ENCODE results near the gene ADH6. TPM values are rescaled to one million over a fixed set of nuclear protein-coding genes. Genes with fewer than 3 reads are reported as not detected.

ADH6 gene
- total and polyA plus RNA-seq, 2 of the 13 experiments (the other 11 are each of a cell fraction or from before 2014, with no cell fraction given): 39.8 to 73.9 TPM

DNA sequence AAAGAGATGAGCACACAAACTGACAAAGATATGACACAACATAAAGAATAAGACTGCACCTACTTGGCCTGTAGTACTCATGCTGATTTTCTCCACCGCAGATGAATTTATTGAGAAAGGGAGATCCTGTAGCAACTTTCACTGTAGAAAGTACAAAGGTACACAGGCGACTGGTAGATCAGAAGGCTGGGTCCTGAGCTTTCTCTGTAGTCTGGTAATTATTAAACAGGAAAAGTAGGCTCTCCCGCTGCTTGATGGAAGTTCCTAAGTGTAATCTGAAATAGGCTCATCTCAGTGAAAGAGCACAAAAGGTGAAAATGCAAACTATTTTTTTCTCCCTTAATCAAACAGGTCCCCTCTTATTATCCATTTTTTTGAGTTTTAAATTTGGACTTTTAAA is at the start of gene ADH6 (continued):
- peak; percentile 99 for TF ChIP-seq POLR2AphosphoS5 (IDR thresholded peaks at IDR 0.05; ENCODE audit: low read depth, low read length)
- TF ChIP-seq ZFP82 (CRISPR knock-in tag; IDR thresholded peaks at IDR 0.05; ENCODE audit: borderline replicate concordance): no peak
- TF ChIP-seq KDM1A (CRISPR knock-in tag; IDR thresholded peaks at IDR 0.05): no peak
- TF ChIP-seq SRSF4 (IDR thresholded peaks at IDR 0.05; ENCODE audit: low read depth, low read length, poor library complexity, severe bottlenecking): no peak
- no peak for TF ChIP-seq ZNF33B (CRISPR knock-in tag; IDR thresholded peaks at IDR 0.05)
- TF ChIP-seq, protein P1, sequence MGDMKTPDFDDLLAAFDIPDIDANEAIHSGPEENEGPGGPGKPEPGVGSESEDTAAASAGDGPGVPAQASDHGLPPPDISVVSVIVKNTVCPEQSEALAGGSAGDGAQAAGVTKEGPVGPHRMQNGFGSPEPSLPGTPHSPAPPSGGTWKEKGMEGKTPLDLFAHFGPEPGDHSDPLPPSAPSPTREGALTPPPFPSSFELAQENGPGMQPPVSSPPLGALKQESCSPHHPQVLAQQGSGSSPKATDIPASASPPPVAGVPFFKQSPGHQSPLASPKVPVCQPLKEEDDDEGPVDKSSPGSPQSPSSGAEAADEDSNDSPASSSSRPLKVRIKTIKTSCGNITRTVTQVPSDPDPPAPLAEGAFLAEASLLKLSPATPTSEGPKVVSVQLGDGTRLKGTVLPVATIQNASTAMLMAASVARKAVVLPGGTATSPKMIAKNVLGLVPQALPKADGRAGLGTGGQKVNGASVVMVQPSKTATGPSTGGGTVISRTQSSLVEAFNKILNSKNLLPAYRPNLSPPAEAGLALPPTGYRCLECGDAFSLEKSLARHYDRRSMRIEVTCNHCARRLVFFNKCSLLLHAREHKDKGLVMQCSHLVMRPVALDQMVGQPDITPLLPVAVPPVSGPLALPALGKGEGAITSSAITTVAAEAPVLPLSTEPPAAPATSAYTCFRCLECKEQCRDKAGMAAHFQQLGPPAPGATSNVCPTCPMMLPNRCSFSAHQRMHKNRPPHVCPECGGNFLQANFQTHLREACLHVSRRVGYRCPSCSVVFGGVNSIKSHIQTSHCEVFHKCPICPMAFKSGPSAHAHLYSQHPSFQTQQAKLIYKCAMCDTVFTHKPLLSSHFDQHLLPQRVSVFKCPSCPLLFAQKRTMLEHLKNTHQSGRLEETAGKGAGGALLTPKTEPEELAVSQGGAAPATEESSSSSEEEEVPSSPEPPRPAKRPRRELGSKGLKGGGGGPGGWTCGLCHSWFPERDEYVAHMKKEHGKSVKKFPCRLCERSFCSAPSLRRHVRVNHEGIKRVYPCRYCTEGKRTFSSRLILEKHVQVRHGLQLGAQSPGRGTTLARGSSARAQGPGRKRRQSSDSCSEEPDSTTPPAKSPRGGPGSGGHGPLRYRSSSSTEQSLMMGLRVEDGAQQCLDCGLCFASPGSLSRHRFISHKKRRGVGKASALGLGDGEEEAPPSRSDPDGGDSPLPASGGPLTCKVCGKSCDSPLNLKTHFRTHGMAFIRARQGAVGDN (CRISPR knock-in tag; IDR thresholded peaks at IDR 0.05): no peak
- no peak; the same call in 1 of the 2 replicates for TF ChIP-seq DR1 (CRISPR knock-in tag; IDR thresholded peaks at IDR 0.05)
- TF ChIP-seq ZNF354B (CRISPR knock-in tag; IDR thresholded peaks at IDR 0.05): no peak
- TF ChIP-seq ZNF761 (CRISPR knock-in tag; conservative IDR thresholded peaks at IDR 0.05): no peak
- TF ChIP-seq, protein P2, sequence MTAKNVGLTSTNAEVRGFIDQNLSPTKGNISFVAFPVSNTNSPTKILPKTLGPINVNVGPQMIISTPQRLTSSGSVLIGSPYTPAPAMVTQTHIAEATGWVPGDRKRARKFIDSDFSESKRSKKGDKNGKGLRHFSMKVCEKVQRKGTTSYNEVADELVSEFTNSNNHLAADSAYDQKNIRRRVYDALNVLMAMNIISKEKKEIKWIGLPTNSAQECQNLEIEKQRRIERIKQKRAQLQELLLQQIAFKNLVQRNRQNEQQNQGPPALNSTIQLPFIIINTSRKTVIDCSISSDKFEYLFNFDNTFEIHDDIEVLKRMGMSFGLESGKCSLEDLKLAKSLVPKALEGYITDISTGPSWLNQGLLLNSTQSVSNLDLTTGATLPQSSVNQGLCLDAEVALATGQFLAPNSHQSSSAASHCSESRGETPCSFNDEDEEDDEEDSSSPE (CRISPR knock-in tag; IDR thresholded peaks at IDR 0.05): no peak
- no peak for TF ChIP-seq ZNF10 (CRISPR knock-in tag; IDR thresholded peaks at IDR 0.05; ENCODE audit: borderline replicate concordance, low read depth)
- TF ChIP-seq, protein P3, sequence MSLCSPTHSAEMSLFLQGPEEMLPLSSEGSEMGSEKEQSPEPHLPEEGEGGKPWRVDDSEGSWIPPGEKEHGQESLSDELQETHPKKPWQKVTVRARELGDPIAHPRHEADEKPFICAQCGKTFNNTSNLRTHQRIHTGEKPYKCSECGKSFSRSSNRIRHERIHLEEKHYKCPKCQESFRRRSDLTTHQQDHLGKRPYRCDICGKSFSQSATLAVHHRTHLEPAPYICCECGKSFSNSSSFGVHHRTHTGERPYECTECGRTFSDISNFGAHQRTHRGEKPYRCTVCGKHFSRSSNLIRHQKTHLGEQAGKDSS (CRISPR knock-in tag; IDR thresholded peaks at IDR 0.05; ENCODE audit: borderline replicate concordance, low read depth): peak; percentile 26; the same call in 1 of the 2 replicates
- TF ChIP-seq, protein P4, sequence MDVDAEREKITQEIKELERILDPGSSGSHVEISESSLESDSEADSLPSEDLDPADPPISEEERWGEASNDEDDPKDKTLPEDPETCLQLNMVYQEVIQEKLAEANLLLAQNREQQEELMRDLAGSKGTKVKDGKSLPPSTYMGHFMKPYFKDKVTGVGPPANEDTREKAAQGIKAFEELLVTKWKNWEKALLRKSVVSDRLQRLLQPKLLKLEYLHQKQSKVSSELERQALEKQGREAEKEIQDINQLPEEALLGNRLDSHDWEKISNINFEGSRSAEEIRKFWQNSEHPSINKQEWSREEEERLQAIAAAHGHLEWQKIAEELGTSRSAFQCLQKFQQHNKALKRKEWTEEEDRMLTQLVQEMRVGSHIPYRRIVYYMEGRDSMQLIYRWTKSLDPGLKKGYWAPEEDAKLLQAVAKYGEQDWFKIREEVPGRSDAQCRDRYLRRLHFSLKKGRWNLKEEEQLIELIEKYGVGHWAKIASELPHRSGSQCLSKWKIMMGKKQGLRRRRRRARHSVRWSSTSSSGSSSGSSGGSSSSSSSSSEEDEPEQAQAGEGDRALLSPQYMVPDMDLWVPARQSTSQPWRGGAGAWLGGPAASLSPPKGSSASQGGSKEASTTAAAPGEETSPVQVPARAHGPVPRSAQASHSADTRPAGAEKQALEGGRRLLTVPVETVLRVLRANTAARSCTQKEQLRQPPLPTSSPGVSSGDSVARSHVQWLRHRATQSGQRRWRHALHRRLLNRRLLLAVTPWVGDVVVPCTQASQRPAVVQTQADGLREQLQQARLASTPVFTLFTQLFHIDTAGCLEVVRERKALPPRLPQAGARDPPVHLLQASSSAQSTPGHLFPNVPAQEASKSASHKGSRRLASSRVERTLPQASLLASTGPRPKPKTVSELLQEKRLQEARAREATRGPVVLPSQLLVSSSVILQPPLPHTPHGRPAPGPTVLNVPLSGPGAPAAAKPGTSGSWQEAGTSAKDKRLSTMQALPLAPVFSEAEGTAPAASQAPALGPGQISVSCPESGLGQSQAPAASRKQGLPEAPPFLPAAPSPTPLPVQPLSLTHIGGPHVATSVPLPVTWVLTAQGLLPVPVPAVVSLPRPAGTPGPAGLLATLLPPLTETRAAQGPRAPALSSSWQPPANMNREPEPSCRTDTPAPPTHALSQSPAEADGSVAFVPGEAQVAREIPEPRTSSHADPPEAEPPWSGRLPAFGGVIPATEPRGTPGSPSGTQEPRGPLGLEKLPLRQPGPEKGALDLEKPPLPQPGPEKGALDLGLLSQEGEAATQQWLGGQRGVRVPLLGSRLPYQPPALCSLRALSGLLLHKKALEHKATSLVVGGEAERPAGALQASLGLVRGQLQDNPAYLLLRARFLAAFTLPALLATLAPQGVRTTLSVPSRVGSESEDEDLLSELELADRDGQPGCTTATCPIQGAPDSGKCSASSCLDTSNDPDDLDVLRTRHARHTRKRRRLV (CRISPR knock-in tag; IDR thresholded peaks at IDR 0.05): no peak
- no peak for TF ChIP-seq GTF2F1 (IDR thresholded peaks at IDR 0.05; ENCODE audit: low read length)
- TF ChIP-seq MXI1 (IDR thresholded peaks at IDR 0.05; ENCODE audit: borderline replicate concordance, low read depth, low read length): no peak
- TF ChIP-seq, protein P5, sequence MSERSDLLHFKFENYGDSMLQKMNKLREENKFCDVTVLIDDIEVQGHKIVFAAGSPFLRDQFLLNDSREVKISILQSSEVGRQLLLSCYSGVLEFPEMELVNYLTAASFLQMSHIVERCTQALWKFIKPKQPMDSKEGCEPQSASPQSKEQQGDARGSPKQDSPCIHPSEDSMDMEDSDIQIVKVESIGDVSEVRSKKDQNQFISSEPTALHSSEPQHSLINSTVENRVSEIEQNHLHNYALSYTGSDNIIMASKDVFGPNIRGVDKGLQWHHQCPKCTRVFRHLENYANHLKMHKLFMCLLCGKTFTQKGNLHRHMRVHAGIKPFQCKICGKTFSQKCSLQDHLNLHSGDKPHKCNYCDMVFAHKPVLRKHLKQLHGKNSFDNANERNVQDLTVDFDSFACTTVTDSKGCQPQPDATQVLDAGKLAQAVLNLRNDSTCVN (CRISPR knock-in tag; IDR thresholded peaks at IDR 0.05; ENCODE audit: borderline replicate concordance): no peak
- TF ChIP-seq ZNF672 (CRISPR knock-in tag; IDR thresholded peaks at IDR 0.05): no peak

All from HepG2 (cell line).